HCT116 (cell line): ENCODE measurements around the gene SOX6. TPM values are rescaled to one million over a fixed set of nuclear protein-coding genes. Genes with fewer than 3 reads are reported as not detected.

ENCODE experiments used
- ATAC-seq: fragments of 200-7000 bp; cut with Tn5 transposase; 2 replicates; pipeline ENCODE4 v1.9.1; 2020; ENCODE audit warnings: mild to moderate bottlenecking, moderate library complexity
- BruUV-seq: library from RNA; stranded (reverse); fragments of 400-500 nt; replicated peaks from 2 replicates; lab custom pipeline; 2021; lab: Mats Ljungman, UMichigan
- CTCF ChIA-PET: fragments of 300-600 bp; sonication (Branson Sonifier 250); formaldehyde crosslinking; loops from one replicate; lab custom pipeline; 2021; ENCODE audit warnings: antibody characterized with exemption; lab: Charles Lee
- POLR2A ChIA-PET: fragments of 300-600, 350-600 bp; sonication (Branson Sonifier 250); formaldehyde crosslinking; loops from one replicate; lab custom pipeline; 2021; ENCODE audit warnings: antibody characterized with exemption; lab: Charles Lee
- RAD21 ChIA-PET, 2 experiments: fragments of 300-600 bp; sonication (Branson Sonifier 250); formaldehyde crosslinking; loops; one replicate each; lab custom pipeline; 2023; ENCODE audit warnings: low total read pairs in 2 of 2; ENCODE audit not compliant: uncharacterized antibody in 2 of 2, unreplicated experiment in 2 of 2, low non-redundant PET in 1 of 2; lab: Charles Lee
- DNase-seq: peaks from one replicate; pipeline ENCODE4 v3.0.0-alpha.2; 2010; ENCODE audit warnings: low read depth, low spot score
- H2AFZ ChIP-seq: fragments of 200-600 bp; shearing (Covaris generic), sonication (generic); 2 replicates; pipeline ENCODE4 v1.6.1; 2017; ENCODE audit warnings: low read depth, mixed run types, mixed read lengths, antibody characterized with exemption, low read length; ENCODE audit not compliant: poor library complexity, severe bottlenecking
- H3K27ac ChIP-seq: 2 replicates; pipeline ENCODE4 v1.5.1; 2012; ENCODE audit warnings: low read depth, low read length
- H3K27me3 ChIP-seq: fragments of 200-600 bp; sonication (generic); 2 replicates; pipeline ENCODE4 v1.6.1; 2016; ENCODE audit warnings: mixed run types, low read length, mixed read lengths; ENCODE audit not compliant: insufficient read depth
- H3K36me3 ChIP-seq, 2 experiments: fragments of 200-500 bp in 1 of 2; fragments of 200-600 bp in 1 of 2; sonication (Bioruptor generic) in 1 of 2; sonication (generic) in 1 of 2; 2 replicates each; pipeline versions ENCODE4 v1.5.1 to v1.6.1; 2014 to 2016; ENCODE audit warnings: low read length in 2 of 2, inconsistent platforms in 1 of 2, mixed read lengths in 1 of 2, mixed run types in 1 of 2; ENCODE audit not compliant: insufficient read depth in 2 of 2, control insufficient read depth in 1 of 2
- H3K4me1 ChIP-seq, 2 experiments: fragments of 200-600 bp in 1 of 2; sonication (generic) in 1 of 2; 2 replicates each; pipeline versions ENCODE4 v1.5.1 to v1.6.1; 2012 to 2017; ENCODE audit warnings: low read length in 2 of 2, inconsistent platforms in 1 of 2, mild to moderate bottlenecking in 1 of 2, mixed read lengths in 1 of 2, mixed run types in 1 of 2, moderate library complexity in 1 of 2; ENCODE audit not compliant: insufficient read depth in 2 of 2, control insufficient read depth in 1 of 2
- H3K4me2 ChIP-seq: fragments of 200-600 bp; sonication (generic); 2 replicates; pipeline ENCODE4 v1.6.1; 2017; ENCODE audit warnings: mixed run types, low read length, mixed read lengths
- H3K4me3 ChIP-seq, 2 experiments: fragments of 200-600 bp in 1 of 2; sonication (generic) in 1 of 2; replicated peaks in 1 of 2; 2 replicates each; pipeline ENCODE4 v1.5.1; 2011 to 2016; ENCODE audit warnings: low read length in 2 of 2, control low read depth in 1 of 2, low read depth in 1 of 2, mild to moderate bottlenecking in 1 of 2, mixed read lengths in 1 of 2, mixed run types in 1 of 2
- H3K79me2 ChIP-seq: fragments of 200-600 bp; sonication (generic); 2 replicates; pipeline ENCODE4 v1.6.1; 2017; ENCODE audit warnings: mild to moderate bottlenecking, mixed run types, low read length, moderate library complexity, mixed read lengths; ENCODE audit not compliant: insufficient read depth
- H3K9ac ChIP-seq: fragments of 200-600 bp; sonication (generic); 2 replicates; pipeline ENCODE4 v1.6.1; 2016; ENCODE audit warnings: low read length, mixed read lengths
- H3K9me2 ChIP-seq: fragments of 200-600 bp; sonication (generic), shearing (Covaris generic); 2 replicates; pipeline ENCODE4 v1.6.1; 2017; ENCODE audit warnings: mixed run types, mild to moderate bottlenecking, moderate library complexity; ENCODE audit not compliant: insufficient read depth
- H3K9me3 ChIP-seq, 2 experiments: fragments of 200-500 bp in 1 of 2; fragments of 200-600 bp in 1 of 2; sonication (Bioruptor generic) in 1 of 2; sonication (generic) in 1 of 2; 2 replicates each; pipeline ENCODE4 v1.6.1; 2014 to 2017; ENCODE audit warnings: low read length in 2 of 2, mixed read lengths in 2 of 2, inconsistent platforms in 1 of 2, low read depth in 1 of 2, mild to moderate bottlenecking in 1 of 2, mixed run types in 1 of 2, moderate library complexity in 1 of 2; ENCODE audit not compliant: control insufficient read depth in 1 of 2, insufficient read depth in 1 of 2
- H4K20me1 ChIP-seq: fragments of 200-600 bp; sonication (generic), shearing (Covaris generic); 2 replicates; pipeline ENCODE4 v1.6.1; 2017; ENCODE audit warnings: mixed run types, mild to moderate bottlenecking, moderate library complexity; ENCODE audit not compliant: insufficient read depth
- ATF3 ChIP-seq: IDR thresholded peaks from 2 replicates; pipeline ENCODE4 v1.6.1; 2012
- CBX3 ChIP-seq: IDR thresholded peaks from 2 replicates; pipeline ENCODE4 v1.6.1; 2012; ENCODE audit warnings: low read depth
- CTCF ChIP-seq, 3 experiments: fragments of 200-600 bp in 1 of 3; sonication (generic) in 1 of 3; IDR thresholded peaks in 2 of 3; conservative IDR thresholded peaks in 1 of 3; 2 replicates each; pipeline ENCODE4 v1.5.1; 2012 to 2017; ENCODE audit warnings: low read depth in 2 of 3, low read length in 2 of 3, antibody characterized with exemption in 1 of 3, borderline replicate concordance in 1 of 3, control low read depth in 1 of 3, mild to moderate bottlenecking in 1 of 3, mixed read lengths in 1 of 3, mixed run types in 1 of 3, moderate library complexity in 1 of 3; ENCODE audit not compliant: insufficient read depth in 1 of 3
- EGR1 ChIP-seq: IDR thresholded peaks from 2 replicates; pipeline ENCODE4 v1.6.1; 2012; ENCODE audit warnings: low read depth
- EZH2 ChIP-seq: fragments of 200-600 bp; sonication (generic); IDR thresholded peaks from 2 replicates; pipeline ENCODE4 v1.6.1; 2017; ENCODE audit warnings: antibody characterized with exemption, mixed run types
- EZH2phosphoT487 ChIP-seq: fragments of 200-600 bp; IDR thresholded peaks from 2 replicates; pipeline ENCODE4 v1.6.1; 2018; ENCODE audit warnings: antibody characterized with exemption, borderline replicate concordance
- JUND ChIP-seq: IDR thresholded peaks from 2 replicates; pipeline ENCODE4 v1.6.1; 2012
- RAD21 ChIP-seq: IDR thresholded peaks from 2 replicates; pipeline ENCODE4 v1.6.1; 2012; ENCODE audit warnings: low read depth, mild to moderate bottlenecking
- SP1 ChIP-seq: IDR thresholded peaks from 2 replicates; pipeline ENCODE4 v1.6.1; 2012; ENCODE audit warnings: low read depth
- SRF ChIP-seq: IDR thresholded peaks from 2 replicates; pipeline ENCODE4 v1.6.1; 2012; ENCODE audit warnings: low read depth
- YY1 ChIP-seq: IDR thresholded peaks from 2 replicates; pipeline ENCODE4 v1.6.1; 2011; ENCODE audit warnings: low read length, low read depth, moderate library complexity, mild to moderate bottlenecking; ENCODE audit not compliant: insufficient replicate concordance; ENCODE audit errors: extremely low read depth
- ZFX ChIP-seq: fragments of 450-650 bp; IDR thresholded peaks from 2 replicates; pipeline ENCODE4 v1.6.1; 2017
- ZNF274 ChIP-seq: fragments of 200-500 bp; sonication (Bioruptor generic); IDR thresholded peaks from 2 replicates; pipeline ENCODE4 v1.6.1; 2014; ENCODE audit warnings: mild to moderate bottlenecking, low read depth, low read length, inconsistent platforms
- intact Hi-C: fragments of 100-400 bp; cut with micrococcal nuclease; formaldehyde crosslinking; loops from 2 replicates; pipeline ENCODE4 v1.10.0; 2022
- total RNA-seq: library from RNA; stranded (reverse); gene quantifications from one replicate; pipeline ENCODE4 v1.2.1, GENCODE V29; 2021; ENCODE audit not compliant: unreplicated experiment
- TF ChIP-seq, protein P1 (sequence below): IDR thresholded peaks from 2 replicates; pipeline ENCODE4 v1.6.1; 2012

The SOX6 gene
- total RNA-seq, 1 experiment from 2014 or later: 0.81 TPM

- H3K27me3 ChIP-seq: peaks cover 6% of the 10 kb centered on the region; the same call in 1 of the 2 replicates
- no peak for DNase-seq
- no peaks in the 10 kb centered on the region for H3K4me1 ChIP-seq
- no peak overlapping the region for H3K27ac ChIP-seq
- no TSS peak for BruUV-seq
- no peak for ATAC-seq
- ChIA-PET RAD21 (no interaction called here), CTCF (no interaction called here), POLR2A (no interaction called here)
- H3K79me2 ChIP-seq: no peaks in the 10 kb centered on the region
- no peaks in the 10 kb centered on the region for H3K9me3 ChIP-seq
- no peak overlapping the region for H2AFZ ChIP-seq
- intact Hi-C loops: no loop called here
- H4K20me1 ChIP-seq: no peaks in the 10 kb centered on the region; the same call in 1 of the 2 replicates
- TF ChIP-seq EGR1: no peak
- no peak for TF ChIP-seq SP1
- no peak for TF ChIP-seq ATF3
- TF ChIP-seq, protein P1, sequence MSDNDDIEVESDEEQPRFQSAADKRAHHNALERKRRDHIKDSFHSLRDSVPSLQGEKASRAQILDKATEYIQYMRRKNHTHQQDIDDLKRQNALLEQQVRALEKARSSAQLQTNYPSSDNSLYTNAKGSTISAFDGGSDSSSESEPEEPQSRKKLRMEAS: no peak
- no peak for TF ChIP-seq ZFX
- TF ChIP-seq CTCF (IDR thresholded peaks at IDR 0.05 in 2 of 3, conservative IDR thresholded peaks at IDR 0.05 in 1 of 3; ENCODE audit: borderline replicate concordance in 1 of 3, insufficient read depth in 1 of 3, low read depth in 2 of 3, low read length in 2 of 3): no peak
- no peak for TF ChIP-seq EZH2
- H3K4me3 ChIP-seq: no peak overlapping the region
- H3K9me2 ChIP-seq: no peaks in the 10 kb centered on the region
- no peak overlapping the region for H3K9ac ChIP-seq
- H3K36me3 ChIP-seq: no peaks in the 10 kb centered on the region
- H3K4me2 ChIP-seq: no peak overlapping the region
Observed at GRCh38 chr11:16397390-16397789, 41.0 kb upstream of the SOX6 start.

DNA sequence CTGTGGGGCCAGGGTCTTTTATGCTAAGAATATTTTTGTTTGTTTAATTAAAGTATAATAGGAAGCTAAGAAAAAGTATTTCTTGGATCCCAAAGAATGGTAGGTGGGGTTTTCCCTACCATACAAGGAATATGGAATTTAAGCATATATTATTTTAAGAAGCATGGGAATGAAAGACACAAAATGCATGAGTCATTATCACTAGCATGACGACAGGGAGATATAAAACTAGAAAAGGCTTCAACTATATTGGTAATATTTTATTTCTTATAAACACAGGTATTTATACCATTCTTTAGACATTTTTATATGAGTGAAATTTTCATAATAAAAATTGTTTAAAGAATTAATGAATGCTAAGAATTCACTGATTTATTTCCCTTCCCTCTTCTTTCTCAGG lies 39.3 kb upstream of the SOX6 start:
- H2AFZ ChIP-seq: no peak overlapping the region
- ATAC-seq (no peak), DNase-seq (no peak)
- H3K4me1 ChIP-seq: no peaks in the 10 kb centered on the region
- CTCF ChIA-PET: no interaction called here
- POLR2A ChIA-PET: no interaction called here
- RAD21 ChIA-PET: no interaction called here
- no peak overlapping the region for H3K27ac ChIP-seq
- BruUV-seq: no TSS peak
- no peaks in the 10 kb centered on the region for H3K9me3 ChIP-seq
- H3K4me3 ChIP-seq: no peak overlapping the region
- intact Hi-C loops: no loop called here
- H3K27me3 ChIP-seq: no peaks in the 10 kb centered on the region; the same call in 1 of the 2 replicates
- H3K79me2 ChIP-seq: no peaks in the 10 kb centered on the region
- H4K20me1 ChIP-seq: no peaks in the 10 kb centered on the region; the same call in 1 of the 2 replicates
- H3K36me3 ChIP-seq: no peaks in the 10 kb centered on the region
- H3K9ac ChIP-seq: no peak overlapping the region
- H3K9me2 ChIP-seq: no peaks in the 10 kb centered on the region
- H3K4me2 ChIP-seq: no peak overlapping the region
- TF ChIP-seq YY1 (no peak), EZH2phosphoT487 (no peak), SRF (no peak), RAD21 (no peak), EZH2 (no peak), ATF3 (no peak), ZNF274 (no peak), CBX3 (no peak), CTCF (IDR thresholded peaks at IDR 0.05 in 2 of 3, conservative IDR thresholded peaks at IDR 0.05 in 1 of 3; ENCODE audit: borderline replicate concordance in 1 of 3, insufficient read depth in 1 of 3, low read depth in 2 of 3, low read length in 2 of 3) (no peak), JUND (no peak)
- TF ChIP-seq, protein P1: no peak
